ENCODE measurements around the gene SPTAN1.

The SPTAN1 gene

DNA sequence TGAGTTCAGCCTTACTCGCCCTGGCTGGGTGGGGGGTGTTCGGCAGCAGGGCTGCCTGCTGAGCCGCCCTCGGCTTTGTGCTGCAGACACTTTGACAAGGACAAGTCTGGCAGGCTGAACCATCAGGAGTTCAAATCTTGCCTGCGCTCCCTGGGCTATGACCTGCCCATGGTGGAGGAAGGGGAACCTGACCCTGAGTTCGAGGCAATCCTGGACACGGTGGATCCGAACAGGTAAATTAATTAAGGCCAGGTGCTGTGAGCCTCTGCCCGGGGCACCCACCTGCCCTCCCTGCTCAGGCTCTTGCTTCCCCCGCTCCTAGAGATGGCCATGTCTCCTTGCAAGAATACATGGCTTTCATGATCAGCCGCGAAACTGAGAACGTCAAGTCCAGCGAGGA, 80.1 kb downstream of the SPTAN1 start:
- no peak for DNase-seq (ENCODE audit: low read depth)

DNA sequence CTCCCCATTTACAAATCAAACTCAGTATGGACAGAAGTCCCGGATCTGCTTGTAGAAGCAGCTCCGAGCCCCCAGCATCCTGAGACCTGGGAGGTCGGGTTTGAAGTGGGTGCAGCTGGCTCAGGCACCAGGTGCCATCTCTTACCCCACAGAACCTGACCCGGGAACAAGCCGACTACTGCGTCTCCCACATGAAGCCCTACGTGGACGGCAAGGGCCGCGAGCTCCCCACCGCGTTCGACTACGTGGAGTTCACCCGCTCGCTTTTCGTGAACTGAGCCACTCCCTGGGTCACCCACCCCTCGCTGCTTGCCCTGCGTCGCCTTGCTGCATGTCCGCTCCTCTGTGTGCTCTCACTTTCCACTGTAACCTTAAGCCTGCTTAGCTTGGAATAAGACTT, 80.7 kb downstream of the SPTAN1 start:
- no peak for DNase-seq (ENCODE audit: low read depth)

DNA sequence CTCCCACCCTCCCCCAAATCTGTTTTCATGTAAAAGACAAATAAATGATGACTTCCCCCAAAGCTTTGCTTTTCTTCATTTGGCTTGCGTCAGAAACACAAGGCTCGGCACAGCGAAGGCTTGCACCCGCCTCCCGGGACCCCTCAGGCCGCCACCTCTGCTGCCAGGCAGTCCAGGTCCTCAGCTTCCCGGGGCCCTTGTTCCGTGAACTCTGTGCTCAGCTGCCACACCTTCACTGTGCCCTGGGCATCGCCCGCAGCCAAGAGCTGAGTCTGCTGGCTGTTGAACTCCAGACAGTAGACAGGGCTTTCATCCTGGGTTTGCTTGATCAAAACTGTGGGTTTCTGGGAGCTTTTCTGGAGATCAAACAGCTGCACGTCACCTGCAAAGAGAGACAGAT, 81.2 kb downstream of the SPTAN1 start:
- no peak for DNase-seq (ENCODE audit: low read depth)

DNA sequence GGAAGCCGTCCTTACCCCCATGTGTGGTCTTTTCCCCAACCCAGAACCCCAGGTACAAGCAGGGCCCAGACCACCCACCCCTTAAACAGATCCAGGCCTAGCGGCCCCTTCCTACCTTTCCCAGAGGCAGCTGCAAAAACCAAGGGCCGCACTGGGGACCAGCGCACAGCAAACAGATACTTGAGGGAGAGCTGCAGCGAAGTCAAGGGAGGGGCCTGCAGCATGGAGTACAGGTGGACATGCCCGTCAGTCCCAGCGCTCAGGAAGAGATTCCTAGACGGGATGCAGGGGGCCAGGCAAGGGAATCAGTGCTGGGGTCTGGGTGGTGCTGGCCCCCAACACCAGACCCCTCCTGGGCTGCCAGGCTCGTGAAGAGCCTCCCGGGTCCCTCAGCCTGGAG, 81.7 kb downstream of the SPTAN1 start:
- DNase-seq (ENCODE audit: low read depth): no peak

DNA sequence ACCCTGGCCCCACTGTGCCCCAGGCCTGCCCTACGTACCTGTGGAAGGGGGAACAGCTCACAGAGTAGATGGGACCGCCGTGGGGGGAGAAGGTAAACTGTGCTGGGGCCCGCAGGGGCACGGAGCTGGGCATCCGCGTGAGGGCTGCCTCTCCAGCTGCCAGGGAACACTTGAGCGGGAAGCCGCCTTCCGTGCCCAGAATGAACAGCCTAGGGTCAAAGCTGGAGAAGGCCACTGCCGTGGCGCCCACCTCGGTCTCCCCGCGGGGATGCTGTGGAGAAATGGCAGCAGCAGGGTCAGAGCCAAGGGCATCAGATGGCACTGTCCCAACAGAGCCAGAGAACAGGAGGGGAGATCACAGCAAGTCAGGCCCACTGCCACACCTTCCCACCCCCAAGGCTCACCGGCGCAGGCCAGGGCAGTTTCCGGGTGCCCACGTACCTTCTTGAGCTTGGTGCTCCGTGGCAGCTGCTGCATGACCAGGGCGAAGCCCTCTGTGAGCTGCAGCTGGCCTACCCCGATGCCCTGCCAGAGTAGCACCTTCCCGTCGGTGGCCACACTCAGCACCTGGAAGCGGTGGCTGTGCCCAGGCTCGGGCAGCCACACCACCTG, 82.4 kb downstream of the SPTAN1 start:
- no peak for DNase-seq (ENCODE audit: low read depth)

DNA sequence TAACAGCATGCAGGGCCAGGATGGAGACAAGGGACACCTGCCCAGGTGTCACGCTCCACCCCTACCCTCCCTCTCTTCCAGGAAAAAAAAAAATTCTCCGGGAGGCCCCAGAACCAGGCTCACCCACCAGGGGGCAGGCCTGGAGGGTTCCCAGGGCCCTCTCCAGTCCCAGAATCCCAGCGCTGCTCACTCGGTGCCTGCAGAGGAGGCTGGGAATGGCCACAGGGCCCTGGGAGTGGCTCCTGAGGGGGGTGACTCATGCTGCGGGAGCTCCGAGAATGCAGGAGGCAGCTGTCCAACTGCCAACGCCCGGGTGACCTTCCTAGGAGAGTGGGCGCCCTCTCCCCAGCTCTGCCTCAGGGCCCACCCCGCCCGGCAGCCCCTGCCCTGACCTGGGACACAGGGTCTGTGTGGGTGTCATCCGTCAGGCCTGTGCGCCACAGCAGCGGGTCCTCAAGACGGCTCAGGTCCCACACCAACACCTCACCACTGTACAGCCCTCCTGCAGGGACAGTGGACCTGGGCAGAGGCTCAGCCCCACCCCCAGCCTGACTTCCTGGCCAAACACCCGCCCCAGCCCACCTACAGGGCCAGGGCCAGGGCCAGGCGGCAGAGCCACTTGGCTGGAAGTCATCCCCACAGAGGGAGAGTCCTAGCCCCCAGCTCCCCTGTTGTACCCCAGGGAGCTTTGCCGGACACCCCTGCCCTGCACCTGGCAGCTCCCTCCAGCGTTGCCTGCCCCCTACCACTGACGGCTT, 83.1 kb downstream of the SPTAN1 start:
- no peak for DNase-seq (ENCODE audit: low read depth)

DNA sequence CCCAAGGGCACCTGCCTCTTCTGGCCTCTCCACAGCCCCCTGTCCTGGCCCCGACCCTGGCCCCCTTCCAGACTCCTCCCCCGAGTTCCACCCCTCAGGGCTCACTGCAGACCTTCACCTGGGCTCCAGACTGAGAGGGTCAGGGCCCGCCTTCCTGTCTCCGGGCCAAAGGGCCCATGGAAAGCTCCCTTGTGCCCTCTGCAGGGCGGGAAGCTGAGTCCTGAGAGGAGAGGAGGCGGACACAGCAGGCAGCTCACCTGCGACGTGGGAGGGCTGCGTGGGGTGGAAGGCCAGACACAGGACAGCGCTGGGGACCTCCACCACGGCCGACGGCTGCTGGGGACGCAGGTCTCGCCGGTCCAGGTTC, 83.6 kb downstream of the SPTAN1 start:
- no peak for DNase-seq (ENCODE audit: low read depth)

DNA sequence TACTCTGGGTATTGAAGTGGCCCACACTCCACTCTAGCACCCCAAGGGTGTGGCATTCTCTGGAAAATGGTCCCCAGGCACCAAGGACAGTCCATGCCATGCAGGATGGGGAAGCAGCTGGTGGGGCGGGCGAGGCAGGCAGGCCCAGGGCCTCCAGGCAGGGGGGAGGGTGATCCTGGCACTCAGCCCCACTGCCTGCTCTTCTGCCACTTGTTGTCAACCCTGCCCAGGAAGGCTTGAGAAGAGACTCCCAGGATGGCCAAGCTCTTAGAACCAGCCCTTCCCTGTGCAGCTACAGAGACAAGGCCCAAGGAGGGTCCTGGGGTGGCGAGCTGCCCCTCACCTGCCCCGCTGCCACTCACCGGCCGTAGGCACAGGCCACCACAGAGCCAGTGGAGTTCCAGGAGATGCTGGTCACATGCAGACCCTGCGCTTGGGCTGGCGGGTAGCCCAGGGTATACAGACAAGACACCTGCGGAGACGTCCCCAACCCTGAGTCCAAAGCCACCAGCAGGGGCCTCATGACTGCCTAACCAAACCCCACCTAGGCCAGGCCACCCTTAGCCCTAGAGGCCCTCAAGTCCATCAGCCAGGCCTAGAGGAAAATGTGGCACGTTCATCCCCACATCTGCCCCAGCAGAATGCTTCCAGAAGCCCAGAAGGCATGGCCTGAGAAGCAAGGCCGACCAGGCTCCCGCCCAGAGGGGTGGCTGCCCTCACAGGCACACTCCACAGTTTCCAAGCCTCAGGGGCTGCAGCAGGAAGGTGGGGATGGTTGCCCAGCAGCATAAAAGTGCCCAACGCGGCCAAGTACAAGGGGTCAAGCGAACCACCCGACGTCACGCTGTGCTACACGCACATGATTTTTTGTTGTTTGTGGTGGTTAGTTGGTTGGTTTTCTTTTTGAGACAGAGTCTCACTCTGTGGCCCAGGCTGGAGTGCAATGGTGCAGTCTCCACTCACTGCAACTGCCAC, 84.5 kb downstream of the SPTAN1 start:
- DNase-seq (ENCODE audit: low read depth): no peak

DNA sequence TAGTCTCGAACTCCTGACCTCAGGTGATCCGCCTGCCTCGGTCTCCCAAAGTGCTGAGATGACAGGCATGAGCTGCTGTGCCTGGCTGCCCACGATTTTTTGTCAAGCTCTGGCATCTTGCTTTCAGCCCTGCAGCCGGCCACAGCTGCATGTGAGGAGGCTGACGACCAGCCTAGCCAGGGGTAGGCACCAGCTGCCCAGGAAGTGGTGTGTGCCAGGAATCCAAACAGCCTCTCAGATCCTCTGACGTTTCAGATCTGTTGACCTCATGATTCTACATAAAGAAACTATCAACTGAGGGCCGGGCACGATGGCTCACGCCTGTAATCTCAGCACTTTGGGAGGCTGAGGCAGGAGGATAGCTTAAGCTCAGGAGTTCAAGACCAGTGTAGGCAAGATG, 85.3 kb downstream of the SPTAN1 start:
- no peak for DNase-seq (ENCODE audit: low read depth)

DNA sequence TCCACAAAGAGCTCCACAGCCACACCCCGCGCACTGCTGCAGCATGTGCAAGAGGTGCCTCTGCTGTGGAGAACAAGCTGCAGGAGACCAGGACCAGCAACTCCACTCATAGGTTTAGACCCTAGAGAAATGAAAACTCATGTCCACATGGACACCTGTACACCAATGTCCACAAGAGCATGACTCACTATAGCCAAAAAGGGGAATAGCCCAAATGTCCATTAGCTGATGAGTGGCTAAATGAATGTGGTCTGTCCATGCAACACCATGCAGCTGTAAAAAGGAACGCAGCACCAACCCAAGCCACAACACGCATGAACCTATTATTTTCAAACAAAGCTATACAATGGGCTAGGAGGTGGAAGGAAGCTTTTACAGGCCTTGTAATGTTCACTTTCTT, 86.2 kb downstream of the SPTAN1 start:
- no peak for DNase-seq (ENCODE audit: low read depth)

DNA sequence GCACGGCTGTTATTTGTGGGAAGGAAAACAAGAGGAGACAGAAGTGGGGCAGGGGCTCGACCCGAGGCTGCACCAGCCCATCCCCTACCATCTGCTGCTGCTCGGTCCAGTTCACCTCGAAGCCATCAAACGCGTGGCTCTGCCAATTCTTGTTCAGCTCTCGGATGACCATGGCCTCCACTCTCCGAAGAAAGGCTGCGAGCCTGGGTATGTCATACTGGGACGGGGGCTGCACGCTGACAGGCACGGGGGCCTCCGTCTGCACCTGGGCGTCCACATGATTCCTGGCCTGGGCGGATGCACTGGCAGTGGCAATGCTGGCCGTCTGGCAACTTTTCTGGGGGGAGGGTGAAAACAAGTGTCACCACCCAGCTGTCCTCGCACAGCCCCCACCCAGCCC, 88.2 kb downstream of the SPTAN1 start:
- no peak for DNase-seq (ENCODE audit: low read depth)

DNA sequence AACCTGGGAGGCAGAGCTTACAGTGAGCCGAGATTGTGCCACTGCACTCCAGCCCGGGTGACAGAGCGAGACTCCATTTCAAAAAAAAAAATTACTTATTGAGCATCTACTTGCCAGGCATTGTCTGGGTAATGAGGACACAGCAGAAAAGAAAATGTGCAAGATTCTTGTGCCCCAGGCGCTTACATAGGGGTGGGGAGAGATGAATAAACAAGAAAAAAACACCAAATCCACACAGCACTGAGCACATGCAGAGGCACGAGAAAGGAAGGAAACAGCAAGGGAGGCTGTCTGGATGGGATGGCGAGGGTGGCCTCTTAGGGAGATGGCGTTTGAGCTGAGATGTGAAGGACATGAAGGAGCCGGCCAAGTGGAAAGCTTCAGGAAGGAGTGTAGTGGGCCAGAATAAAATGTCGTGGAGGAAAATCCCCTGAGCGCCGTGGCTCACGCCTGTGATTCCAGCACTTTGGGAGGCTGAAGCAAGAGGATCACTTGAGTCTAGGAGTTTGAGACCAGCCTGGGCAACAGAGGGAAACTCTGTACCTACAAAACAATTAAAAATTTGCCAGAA, 90.4 kb downstream of the SPTAN1 start:
- DNase-seq (ENCODE audit: low read depth): no peak

DNA sequence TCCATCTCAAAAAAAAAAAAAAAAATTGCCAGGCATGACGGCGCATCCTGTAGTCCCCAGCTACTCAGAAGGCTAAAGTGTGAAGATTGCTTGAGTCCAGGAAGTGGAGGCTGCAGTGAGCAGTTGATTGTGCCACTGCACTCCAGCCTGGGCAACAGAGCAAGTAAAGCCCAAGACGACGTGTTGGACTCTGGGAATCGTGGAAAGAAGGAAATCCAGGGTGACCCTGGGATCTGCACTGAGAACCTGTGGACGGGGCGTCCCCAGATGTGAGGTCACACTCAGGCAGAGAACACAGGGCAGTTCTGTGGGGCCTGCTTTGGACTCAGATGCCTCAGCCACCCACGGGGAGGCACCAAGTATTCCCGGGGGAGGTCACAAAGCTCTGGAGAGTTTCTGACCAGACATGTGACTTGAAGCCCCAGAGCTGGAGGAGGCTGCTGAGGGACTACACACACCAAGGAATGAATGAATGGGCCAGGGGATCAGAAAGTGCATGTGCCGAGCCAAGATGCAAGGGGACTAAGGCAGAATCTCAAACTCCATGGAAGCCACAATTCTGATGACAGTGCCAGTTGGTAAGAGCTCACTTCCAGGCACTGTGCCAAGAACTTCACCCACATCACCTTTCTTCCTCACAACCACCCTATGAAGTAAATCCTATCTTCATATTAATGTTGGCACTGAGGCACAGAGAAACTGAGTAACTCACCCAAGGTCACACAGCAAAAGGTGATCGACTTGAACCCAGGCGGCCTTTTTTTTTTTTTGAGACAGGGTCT, 91.3 kb downstream of the SPTAN1 start:
- no peak for DNase-seq (ENCODE audit: low read depth)

DNA sequence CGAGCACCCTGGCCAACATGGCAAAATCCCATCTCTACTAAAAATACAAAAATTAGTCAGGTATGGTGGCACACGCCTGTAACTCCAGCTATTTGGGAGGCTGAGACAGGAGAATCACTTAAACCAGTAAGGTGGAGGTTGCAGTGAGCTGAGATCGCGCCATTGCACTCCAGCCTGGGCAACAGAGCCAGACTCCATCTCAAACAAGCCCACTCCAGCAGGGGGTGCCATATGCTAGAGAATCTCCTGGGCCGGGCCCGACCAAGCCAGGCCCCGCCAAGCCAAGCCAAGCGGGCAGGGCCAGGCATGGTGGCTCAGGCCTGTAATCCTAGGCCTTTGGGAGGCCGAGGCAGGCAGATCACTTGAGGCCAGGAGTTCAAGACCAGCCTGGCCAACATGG, 95.8 kb downstream of the SPTAN1 start:
- peak; percentile 66 for DNase-seq (ENCODE audit: low read depth)

DNA sequence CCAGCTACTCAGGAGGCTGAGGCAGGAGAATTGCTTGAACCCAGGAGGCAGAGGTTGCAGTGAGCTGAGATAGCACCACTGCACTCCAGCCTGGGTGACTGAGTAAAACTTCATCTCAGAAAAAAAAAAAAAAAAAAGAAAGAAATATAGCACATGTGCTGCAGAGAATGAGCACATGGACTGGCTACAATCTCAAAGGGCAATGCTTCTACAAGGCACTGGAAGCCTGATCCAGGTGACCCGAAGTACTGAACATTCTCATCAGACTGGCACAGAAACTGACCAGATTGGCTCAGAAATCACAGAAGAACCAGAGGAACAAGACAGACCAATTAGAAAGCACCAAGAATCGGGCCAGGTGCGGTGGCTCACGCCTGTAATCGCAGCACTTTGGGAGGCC, 99.4 kb downstream of the SPTAN1 start:
- DNase-seq (ENCODE audit: low read depth): no peak

DNA sequence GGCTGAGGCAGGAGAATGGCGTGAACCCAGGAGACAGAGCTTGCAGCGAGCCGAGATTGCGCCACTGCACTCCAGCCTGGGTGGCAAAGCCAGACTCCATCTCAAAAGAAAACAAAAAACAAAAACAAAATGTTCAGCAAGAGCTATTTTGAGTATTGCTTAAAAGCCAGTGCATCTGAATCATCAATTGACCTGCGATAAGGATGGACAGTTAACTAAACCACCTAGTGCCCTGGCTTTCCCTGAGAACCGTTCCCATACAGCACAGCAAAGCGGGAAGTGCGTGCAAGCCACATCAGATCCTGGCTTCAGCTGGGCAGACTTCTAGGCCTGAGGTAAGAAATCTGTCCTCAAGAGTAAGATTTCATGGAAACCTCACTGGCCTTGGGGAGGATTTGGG, 101.5 kb downstream of the SPTAN1 start:
- no peak for DNase-seq (ENCODE audit: low read depth)

DNA sequence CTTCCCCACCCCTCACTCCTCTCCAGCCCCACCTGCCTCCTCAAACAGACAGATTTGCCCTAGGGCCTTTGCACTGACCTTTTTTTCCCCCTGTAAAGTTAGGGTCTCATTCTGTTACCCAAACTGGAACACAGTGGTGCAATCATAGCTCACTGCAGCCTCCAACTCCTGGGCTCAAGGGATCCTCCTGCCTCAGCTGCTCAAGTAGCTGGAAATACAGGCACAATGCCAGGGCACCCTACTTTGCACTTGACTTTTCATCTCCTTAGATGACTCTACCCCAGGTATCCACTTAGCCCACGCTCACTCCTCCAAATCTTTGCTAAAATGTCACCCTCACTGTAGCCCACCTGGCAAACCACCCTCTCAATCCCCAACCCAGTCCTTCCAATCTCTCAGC, 102.1 kb downstream of the SPTAN1 start:
- no peak for DNase-seq (ENCODE audit: low read depth)

DNA sequence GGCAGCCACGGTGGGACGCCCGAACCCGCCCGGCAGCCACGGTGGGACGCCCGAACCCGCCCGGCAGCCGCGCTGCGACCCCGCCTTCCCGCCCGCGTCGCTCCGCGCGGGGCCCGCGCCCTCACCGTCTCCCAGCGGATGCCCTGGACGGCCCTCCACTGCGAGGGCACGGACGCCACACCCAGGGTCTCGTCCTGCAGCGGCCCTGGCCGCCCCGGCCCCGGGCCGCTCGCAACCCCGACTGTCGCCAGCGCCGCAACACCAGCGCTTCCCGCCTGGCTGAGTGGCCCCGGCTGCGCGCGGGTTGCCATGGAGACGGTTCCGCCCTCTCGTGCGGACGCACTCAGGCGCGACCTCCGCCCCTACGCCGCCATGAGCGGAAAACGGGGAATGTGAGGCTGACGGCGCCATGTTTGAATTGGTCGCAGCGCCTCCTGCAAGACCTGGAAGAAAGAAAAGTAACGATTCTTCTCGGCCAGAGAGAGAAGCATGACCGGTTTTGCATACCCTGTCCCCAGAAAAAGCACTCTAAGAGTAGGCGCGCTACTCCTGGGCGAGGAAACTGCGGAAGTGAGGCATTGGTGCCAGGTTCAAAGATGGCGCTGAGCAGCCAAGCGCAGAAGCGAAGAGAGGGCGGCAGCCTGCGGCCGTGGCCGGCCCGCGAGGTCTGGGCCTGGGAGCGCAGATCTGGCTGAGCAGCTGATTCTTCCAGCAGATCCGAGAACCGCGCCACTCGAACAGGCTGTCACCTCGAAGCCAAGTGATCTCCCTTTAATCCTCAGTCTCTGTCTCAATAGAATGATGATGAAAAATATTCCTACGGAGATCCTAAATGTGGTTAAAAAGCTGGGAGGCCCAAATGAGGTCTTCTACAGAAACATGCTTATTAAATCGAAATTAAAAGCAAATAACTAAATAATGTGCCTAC, 104.3 kb downstream of the SPTAN1 start, which contains the start of gene DYNC2I2:
TSS of gene DYNC2I2 (minus strand) at position 432 of the 928 bp plus-strand sequence. CDS start at position 311, 121 bp downstream.
- peak; percentile 97 for DNase-seq (ENCODE audit: low read depth)

DNA sequence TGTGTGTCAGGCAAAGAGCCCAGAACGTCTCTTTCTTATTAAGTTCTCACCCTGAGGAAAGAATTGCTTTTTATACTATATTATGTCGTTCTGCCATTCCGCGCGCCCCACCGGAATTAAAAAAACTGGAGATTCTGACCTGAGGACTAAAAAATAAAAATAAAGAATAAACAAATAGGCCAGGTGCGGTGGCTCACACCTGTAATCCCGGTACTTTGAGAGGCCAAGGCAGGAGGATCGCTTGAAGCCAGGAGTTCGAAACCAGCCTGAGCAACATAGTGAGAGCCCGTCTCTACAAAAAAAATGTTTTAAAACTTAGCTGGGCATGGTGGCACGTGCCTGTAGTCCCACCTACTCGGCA, 104.9 kb downstream of the SPTAN1 start:
- DNase-seq (ENCODE audit: low read depth): no peak

DNA sequence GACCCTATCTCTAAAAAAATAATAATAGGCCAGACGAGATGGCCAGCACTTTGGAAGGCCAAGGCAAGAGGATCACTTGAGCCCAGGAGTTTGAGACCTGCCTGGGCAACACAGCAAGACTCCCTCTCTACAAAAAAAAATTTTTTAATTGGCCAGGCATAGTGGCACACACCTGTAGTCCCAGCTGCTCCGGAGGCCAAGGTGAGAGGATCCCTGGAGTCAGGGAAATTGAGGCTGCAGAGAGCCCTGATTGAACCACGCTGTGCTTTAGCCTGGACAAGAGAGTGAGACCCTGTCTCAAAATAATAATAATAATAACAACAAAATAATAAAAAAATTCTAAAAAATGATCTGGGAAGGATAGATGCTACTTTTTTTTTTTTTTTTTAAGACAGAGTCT, 105.4 kb downstream of the SPTAN1 start:
- DNase-seq (ENCODE audit: low read depth): no peak

All from activated T-cell treated with anti-CD3 and anti-CD28 coated beads for 1 hour (primary cell).